DOHH2 (cell line): ENCODE measurements around the gene RASGEF1C.

Experiments
- H3F3A ChIP-seq: fragments of 200-600 bp; sonication (generic), shearing (Covaris generic); 2 replicates; pipeline ENCODE4 v1.6.0; 2016; ENCODE audit warnings: antibody characterized with exemption, mild to moderate bottlenecking; ENCODE audit not compliant: control insufficient read depth, insufficient read depth
- H3K27ac ChIP-seq: fragments of 200-600 bp; sonication (generic); 2 replicates; pipeline ENCODE4 v1.5.1; 2014; ENCODE audit warnings: low read depth, mild to moderate bottlenecking, low read length, moderate library complexity
- H3K27me3 ChIP-seq: fragments of 200-600 bp; sonication (generic); 2 replicates; pipeline ENCODE4 v1.6.1; 2014; ENCODE audit warnings: mild to moderate bottlenecking, low read length, mixed read lengths; ENCODE audit not compliant: control insufficient read depth
- H3K36me3 ChIP-seq: fragments of 200-600 bp; sonication (generic); 2 replicates; pipeline ENCODE4 v1.6.1; 2014; ENCODE audit warnings: mild to moderate bottlenecking, low read length, moderate library complexity, mixed read lengths; ENCODE audit not compliant: control insufficient read depth
- H3K4me1 ChIP-seq: fragments of 200-600 bp; sonication (generic); 2 replicates; pipeline ENCODE4 v1.6.1; 2014; ENCODE audit warnings: mild to moderate bottlenecking, low read length, mixed read lengths; ENCODE audit not compliant: control insufficient read depth
- H3K4me2 ChIP-seq: fragments of 200-600 bp; sonication (generic); 2 replicates; pipeline ENCODE4 v1.6.0; 2014; ENCODE audit warnings: mild to moderate bottlenecking, low read length, moderate library complexity
- H3K4me3 ChIP-seq: fragments of 200-600 bp; sonication (generic); 2 replicates; pipeline ENCODE4 v1.5.1; 2014; ENCODE audit warnings: mild to moderate bottlenecking, low read length, mixed read lengths
- H3K79me2 ChIP-seq: fragments of 200-600 bp; sonication (generic); 2 replicates; pipeline ENCODE4 v1.6.1; 2014; ENCODE audit warnings: mild to moderate bottlenecking, low read length, mixed read lengths; ENCODE audit not compliant: control insufficient read depth
- H3K9me2 ChIP-seq: fragments of 200-600 bp; sonication (generic); replicated peaks from 2 replicates; pipeline ENCODE4 v1.6.1; 2014; ENCODE audit warnings: mild to moderate bottlenecking, low read length, mixed read lengths; ENCODE audit not compliant: control insufficient read depth
- H3K9me3 ChIP-seq: fragments of 200-600 bp; sonication (generic); 2 replicates; pipeline ENCODE4 v1.6.1; 2014; ENCODE audit warnings: antibody characterized with exemption, low read length, mixed read lengths; ENCODE audit not compliant: control insufficient read depth, insufficient read depth
- H4K20me1 ChIP-seq: fragments of 200-600 bp; sonication (generic); 2 replicates; pipeline ENCODE4 v1.6.0; 2014; ENCODE audit warnings: low read depth, mild to moderate bottlenecking, antibody characterized with exemption, low read length, moderate library complexity; ENCODE audit not compliant: control insufficient read depth, insufficient read depth
- CTCF ChIP-seq: fragments of 200-600 bp; sonication (generic); IDR thresholded peaks from one replicate; pipeline ENCODE4 v1.5.1; 2014; ENCODE audit warnings: antibody characterized with exemption, mild to moderate bottlenecking, low read depth, low read length; ENCODE audit not compliant: poor library complexity, severe bottlenecking
- EZH2phosphoT487 ChIP-seq: fragments of 200-600 bp; sonication (generic); IDR thresholded peaks from 2 replicates; pipeline ENCODE4 v1.6.1; 2017; ENCODE audit warnings: borderline replicate concordance, mild to moderate bottlenecking, antibody characterized with exemption, low read length, moderate library complexity, mixed read lengths

Gene RASGEF1C

GRCh38 chr5:180098991-180099732 is 109.8 kb downstream of the RASGEF1C start:
- H4K20me1 ChIP-seq, result no peaks in the 10 kb centered on the region
- no peaks in the 10 kb centered on the region for H3F3A ChIP-seq
- H3K4me2 ChIP-seq, result no peak overlapping the region
- no peak overlapping the region for H3K4me3 ChIP-seq
- no peaks in the 10 kb centered on the region for H3K4me1 ChIP-seq
- H3K9me3 ChIP-seq, result no peaks in the 10 kb centered on the region
- TF ChIP-seq EZH2phosphoT487 (no peak), CTCF (no peak)
- H3K27me3 ChIP-seq, result no peaks in the 10 kb centered on the region
- H3K9me2 ChIP-seq, result no peaks in the 10 kb centered on the region
- no peaks in the 10 kb centered on the region for H3K79me2 ChIP-seq
- no peak overlapping the region for H3K27ac ChIP-seq
- H3K36me3 ChIP-seq, result no peaks in the 10 kb centered on the region

GRCh38 chr5:180098526-180098925 is 110.5 kb downstream of the RASGEF1C start:
- Histone ChIP-seq H3K79me2 (no peaks in the 10 kb centered on the region), H3K27me3 (no peaks in the 10 kb centered on the region), H3F3A (no peaks in the 10 kb centered on the region), H3K27ac (no peak overlapping the region), H3K36me3 (no peaks in the 10 kb centered on the region), H3K4me1 (no peaks in the 10 kb centered on the region), H3K9me2 (no peaks in the 10 kb centered on the region), H3K4me2 (no peak overlapping the region), H4K20me1 (no peaks in the 10 kb centered on the region), H3K9me3 (no peaks in the 10 kb centered on the region), H3K4me3 (no peak overlapping the region)
- TF ChIP-seq CTCF (no peak), EZH2phosphoT487 (no peak)

DNA sequence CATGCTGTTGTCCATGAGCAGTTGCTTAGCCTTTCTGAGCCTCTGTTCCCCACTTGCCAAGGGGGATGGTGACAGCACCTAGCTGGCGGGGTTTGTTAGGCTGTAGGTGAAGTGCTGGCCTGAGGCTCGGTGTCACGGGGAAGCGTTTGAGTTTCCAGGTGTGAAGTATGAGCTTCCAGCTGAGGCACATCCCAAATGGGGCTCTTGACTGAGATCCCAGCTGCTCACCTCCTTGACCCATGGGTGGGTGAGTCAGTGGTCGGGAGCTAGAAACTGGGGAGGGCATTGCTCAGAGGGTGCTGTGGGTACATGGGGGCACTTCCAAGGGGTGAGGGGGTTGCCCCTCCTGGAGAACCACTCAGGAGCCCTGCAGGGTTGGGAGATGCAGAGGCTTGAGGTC is 111.1 kb downstream of the RASGEF1C start:
- Histone ChIP-seq H3K4me3 (no peak overlapping the region), H3K4me2 (no peak overlapping the region), H3K9me3 (no peaks in the 10 kb centered on the region), H4K20me1 (no peaks in the 10 kb centered on the region), H3K36me3 (no peaks in the 10 kb centered on the region), H3K79me2 (no peaks in the 10 kb centered on the region), H3K4me1 (no peaks in the 10 kb centered on the region), H3F3A (no peaks in the 10 kb centered on the region), H3K27ac (no peak overlapping the region), H3K27me3 (no peaks in the 10 kb centered on the region), H3K9me2 (no peaks in the 10 kb centered on the region)
- TF ChIP-seq CTCF, result no peak
- TF ChIP-seq EZH2phosphoT487, result no peak
